ENCODE results near the gene VAT1.
"Not testable (repeated sequence)": the region's sequence is repeated elsewhere in the genome, so short reads cannot be mapped to it uniquely, and the experiment has no call there.

The VAT1 gene

GRCh38 chr17:43003542-43004172 is 18.5 kb downstream of the VAT1 start:
- no peak for DNase-seq

- DNase-seq = not testable (repeated sequence)
Measured at GRCh38 chr17:43000894-43001293, 21.3 kb downstream of the VAT1 start.

GRCh38 chr17:42999003-42999525 is 23.1 kb downstream of the VAT1 start:
- DNase-seq = no peak

DNA sequence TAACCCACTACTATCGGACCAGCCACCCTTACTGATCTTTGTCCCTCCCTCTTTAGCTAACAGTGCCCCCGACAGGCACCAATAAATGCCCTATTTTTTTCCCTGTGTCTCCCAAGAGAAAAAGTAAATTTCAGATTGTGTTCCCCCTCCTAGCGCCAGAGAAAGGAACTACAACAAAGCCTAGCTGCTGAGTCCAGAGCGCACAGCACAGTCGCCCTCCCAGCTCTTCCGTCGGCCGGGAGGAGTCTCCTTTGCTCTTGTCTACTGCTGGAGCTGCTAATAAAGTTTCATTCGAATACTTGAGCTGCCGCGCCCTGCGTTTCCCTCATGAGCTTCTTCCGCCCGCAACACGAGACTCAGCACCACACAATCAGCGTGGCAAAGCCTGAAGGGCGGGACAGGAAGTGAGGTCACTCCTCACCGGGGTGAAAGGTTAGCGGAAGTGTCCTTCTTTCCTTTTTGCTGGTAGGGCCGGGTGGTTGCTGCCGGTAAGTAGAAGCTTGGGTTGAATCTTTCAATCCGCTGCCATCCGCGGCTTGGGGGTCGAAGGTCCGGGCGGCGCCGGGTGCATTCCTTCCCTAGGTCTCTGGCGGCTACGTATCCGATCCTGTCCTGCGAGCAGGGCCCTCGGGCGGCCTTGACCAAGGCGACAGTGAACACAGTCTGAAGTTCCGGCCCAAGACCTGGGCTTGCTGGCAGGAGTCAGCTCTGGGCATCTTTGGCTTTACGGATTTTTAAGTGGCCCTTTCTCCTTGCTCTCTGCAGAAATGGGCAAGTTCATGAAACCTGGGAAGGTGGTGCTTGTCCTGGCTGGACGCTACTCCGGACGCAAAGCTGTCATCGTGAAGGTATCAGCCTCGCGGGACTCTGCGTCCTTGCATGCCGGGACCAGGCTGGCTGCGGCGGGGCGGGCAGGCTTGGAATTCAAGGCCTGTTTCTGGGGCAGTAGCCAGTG is 23.9 kb downstream of the VAT1 start, which contains the start of gene RPL27:
TSS of gene RPL27 (plus strand) at position 436 of the 955 bp plus-strand sequence. CDS start at position 768, 332 bp downstream.
- peak; percentile 99 to 100 for DNase-seq

DNA sequence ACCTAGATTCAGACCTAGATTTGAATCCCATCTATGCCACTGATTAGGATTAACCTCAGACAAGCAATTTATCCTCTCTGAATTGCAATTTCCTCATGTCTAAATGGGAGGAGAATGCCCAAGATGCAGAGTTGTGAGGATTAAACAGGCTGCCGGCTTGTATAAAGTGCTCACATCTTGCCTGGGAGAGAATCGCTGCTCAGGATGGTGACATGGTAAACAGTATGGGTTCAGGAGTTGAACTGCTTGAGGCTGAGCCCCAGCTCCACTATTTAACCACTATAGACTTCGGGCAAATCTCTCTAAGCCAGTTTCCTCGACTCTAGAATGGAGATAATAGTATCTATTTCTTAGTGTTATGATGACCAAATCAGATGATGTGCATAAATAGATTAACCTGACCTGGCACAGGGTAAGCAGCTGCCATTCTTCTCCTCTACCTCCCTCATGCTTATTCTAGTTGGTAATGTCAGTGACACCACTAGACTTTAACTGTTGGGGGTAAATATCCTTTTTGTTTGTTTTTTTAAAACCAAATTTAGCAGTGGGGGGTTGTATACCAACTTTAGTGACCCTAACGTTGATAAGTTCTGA is 24.7 kb downstream of the VAT1 start:
- DNase-seq = no peak

DNA sequence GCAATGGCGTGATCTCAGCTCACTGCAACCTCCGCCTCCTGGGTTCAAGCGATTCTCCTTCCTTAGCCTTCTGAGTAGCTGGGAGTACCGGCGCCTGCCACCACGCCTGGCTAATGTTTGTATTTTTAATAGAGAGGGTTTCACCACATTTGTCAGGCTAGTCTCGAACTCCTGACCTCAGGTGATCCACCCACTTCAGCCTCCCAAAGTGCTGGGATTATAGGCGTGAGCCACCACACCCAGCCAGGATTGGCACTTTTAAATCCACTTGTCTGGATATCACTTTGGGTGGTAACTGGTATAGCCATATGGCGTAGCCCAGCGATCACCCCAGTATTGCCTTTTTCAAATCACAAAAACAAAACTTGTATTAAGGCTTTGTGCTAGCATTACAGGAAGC is 28.3 kb downstream of the VAT1 start:
- DNase-seq = not testable (repeated sequence)

GRCh38 chr17:42992872-42993271 is 29.3 kb downstream of the VAT1 start:
- DNase-seq = no peak

DNA sequence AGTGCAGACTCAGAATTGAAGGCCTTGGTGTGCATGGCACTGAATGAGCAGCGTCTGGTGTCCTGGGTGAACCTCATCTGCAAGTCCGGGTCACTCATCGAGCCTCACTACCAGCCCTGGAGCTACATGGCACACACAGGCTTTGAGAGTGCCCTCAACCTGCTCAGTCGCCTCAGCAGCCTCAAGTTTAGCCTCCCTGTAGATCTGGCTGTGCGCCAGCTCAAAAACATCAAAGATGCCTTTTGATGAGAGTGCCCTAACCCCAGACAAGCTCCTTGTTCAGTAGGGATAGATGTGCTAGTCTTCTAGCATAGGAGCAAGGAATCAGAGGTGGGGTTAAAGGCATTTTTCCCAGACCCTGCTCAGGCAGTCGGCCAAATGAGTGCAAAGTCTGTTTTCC is 30.7 kb downstream of the VAT1 start:
- no peak for DNase-seq

- no peak for DNase-seq
Measured at GRCh38 chr17:42989726-42990652, 32.2 kb downstream of the VAT1 start.

- no peak for DNase-seq
Measured at GRCh38 chr17:42989141-42989540, 33.0 kb downstream of the VAT1 start.

GRCh38 chr17:42985225-42985624 is 37.0 kb downstream of the VAT1 start:
- DNase-seq = peak; percentile 87 to 88

- DNase-seq = no peak
Measured at GRCh38 chr17:42982266-42982665, 39.9 kb downstream of the VAT1 start.

DNA sequence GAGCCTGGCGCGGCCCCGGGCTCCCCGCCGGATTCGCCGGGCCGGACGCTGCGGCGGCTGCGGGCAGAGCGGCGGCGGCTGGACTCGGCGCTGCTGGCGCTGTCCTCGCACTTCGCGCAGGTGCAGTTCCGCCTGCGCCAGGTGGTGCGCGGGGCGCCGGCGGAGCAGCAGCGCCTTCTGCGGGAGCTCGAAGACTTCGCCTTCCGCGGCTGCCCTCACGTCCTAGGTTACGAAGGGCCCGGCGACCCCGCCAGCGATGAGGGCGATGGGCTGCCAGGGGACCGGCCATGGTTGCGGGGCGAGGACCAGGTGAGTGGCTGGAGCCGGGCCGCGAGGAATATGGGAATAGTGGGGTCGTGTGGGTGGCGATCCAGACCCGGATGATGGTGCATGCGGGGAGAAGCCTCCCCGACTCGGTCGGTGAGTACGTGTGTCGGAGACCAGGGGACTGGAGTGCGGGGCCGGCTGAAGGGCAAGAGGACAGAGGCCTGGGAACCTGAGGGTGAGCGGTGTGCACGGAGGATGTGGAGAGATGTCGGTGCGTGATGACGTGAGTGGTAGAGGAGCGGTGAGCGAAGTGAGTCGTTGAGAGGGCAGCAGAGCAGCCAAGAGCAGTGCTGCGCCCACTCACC is 41.3 kb downstream of the VAT1 start:
- no peak for DNase-seq

GRCh38 chr17:42980274-42980765 is 41.9 kb downstream of the VAT1 start, which contains the start of gene RUNDC1:
TSS of gene RUNDC1 (plus strand) at chr17:42980565. CDS start at chr17:42980577, 12 bp downstream.
- DNase-seq = peak; percentile 84 to 93

DNA sequence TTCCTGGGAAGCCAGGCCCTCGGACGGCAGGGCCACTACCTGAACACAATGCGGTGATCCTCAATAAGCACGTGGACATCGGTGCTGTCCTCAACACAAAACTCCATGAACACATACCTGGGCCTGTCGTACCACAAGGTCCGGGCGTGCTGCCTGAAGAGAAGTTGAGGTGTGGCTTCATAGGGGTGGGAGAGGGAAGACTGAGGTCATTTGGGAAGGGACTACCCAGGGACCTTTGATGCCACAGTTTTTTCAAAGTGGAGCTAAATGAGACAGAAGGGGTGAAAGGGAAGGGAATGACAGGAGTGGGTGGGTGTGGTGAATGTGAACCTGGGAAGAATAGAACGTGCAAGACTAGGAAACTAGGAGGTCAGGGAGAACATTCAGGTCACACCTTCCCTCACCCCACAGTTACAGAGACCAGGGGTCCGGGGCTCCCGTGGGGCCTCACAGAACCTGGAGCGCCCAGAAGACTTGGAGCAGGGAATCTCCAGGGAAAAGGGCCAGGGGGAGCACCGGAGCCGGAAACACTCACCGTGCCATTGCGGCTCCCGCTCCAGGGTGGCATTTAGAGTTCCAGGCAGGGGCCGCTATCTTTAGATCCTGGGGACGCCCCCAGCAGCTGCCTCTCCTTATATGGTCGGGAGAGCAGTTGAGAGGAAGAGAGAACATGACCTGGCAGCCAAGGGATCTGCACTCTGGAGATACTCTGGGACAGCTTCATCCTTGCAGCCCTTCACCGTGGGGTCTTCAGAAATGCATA is 42.5 kb downstream of the VAT1 start, which contains the start of gene PTGES3L:
TSS of gene PTGES3L (minus strand) at position 570 of the 763 bp plus-strand sequence. CDS start at position 543, 27 bp downstream.
- no peak for DNase-seq

DNA sequence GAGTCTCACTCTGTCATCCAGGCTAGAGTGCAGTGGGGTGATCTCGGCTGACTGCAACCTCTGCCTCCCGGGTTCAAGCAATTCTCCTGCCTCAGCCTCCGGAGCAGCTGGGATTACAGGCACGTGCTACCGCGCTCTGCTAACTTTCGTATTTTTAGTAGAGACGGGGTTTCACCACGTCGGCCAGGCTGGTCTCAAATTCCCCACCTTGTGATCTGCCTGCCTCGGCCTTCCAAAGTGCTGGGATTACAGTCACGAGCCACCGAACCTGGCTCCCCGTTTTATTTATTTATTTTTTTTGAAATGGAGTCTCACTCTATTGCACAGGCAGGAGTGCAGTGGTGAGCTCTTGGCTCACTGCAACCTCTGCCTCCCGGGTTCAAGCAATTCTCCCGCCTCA is 46.5 kb downstream of the VAT1 start:
- DNase-seq = not testable (repeated sequence)

DNA sequence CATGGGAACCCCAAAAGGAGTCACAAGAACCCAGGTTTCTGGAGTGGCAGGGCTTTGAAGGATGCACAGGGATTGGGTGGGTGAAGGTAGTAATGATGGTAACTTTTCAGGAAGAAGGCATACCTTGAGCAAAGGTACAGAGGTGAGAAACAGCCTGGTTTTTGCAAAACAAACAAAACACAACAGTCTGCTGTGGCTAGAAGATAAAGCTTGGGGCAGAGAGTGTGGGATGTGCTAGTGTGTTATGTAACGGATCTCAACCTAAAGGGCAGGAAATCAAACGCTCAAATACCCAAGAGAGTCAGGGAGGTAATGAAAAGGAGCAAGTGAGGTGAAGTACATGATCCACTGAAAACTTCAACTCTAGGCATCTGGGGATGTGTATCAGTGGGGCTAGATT is 46.9 kb downstream of the VAT1 start:
- no peak for DNase-seq

GRCh38 chr17:42973323-42973722 is 48.9 kb downstream of the VAT1 start:
- DNase-seq = not testable (repeated sequence)

DNA sequence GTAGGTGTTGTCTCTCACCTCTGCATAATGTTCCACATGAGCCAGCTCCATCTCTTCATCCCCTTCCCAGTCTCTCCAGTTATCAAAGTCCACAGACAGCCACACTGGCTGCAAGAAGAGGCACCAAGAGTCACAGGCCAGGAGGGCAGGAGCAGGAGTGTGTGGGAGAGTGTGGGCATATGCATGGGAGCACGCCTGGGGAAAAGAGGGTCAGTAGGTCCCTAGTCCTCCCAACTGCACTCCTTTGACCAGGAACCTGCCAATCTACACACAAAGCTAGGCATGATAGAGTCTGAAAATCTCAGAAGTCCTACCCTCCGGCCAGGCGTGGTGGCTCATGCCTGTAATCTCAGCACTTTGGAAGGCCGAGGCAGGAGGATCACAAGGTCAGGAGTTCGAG is 50.6 kb downstream of the VAT1 start:
- no peak for DNase-seq

DNA sequence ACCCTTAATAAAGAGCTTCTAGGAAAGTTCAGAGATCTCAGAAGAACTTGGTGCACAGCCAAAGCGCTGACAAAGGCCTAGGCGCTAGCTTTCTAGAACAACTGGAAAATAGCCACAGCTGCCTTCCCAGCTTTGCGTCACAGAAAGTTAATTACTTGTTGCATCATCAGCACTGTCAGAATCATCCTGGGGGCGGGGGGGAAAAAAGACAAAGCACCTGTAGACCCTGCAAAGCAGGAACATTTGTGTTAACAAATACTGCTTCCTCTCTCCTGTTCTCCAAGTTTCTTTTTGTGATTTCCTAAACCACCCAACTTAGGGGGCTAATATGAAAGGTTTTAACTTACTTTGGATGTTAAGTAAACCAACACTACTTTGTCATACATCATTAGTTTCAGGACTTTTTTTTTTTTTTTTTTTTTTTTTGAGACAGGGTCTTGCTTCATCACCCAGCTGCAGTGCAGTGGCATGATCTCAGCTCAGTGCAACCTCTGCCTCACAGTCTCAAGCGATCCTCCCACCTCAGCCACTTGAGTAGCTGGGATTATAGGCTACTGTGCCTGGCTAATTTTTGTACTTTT is 53.1 kb downstream of the VAT1 start:
- peak; percentile 3 to 55 for DNase-seq

Measured in inflammatory macrophage treated with lipopolysaccharide for 1 hour (primary cell).